A549 (cell line): ENCODE results near the gene ARHGEF18.

ENCODE experiments used
- CEBPB ChIP-seq, 2 experiments: fragments of >200 bp in 1 of 2; sonication (Bioruptor Twin) in 1 of 2; formaldehyde crosslinking in 1 of 2; IDR thresholded peaks; 2 replicates each; pipeline ENCODE4 v1.6.1; 2012 to 2016
- CTCF ChIP-seq: fragments of >200 bp; sonication (Bioruptor Twin); formaldehyde crosslinking; IDR thresholded peaks from 3 replicates; pipeline ENCODE4 v1.5.1; 2016
- EP300 ChIP-seq, 2 experiments: fragments of >200 bp; sonication (Bioruptor Twin); formaldehyde crosslinking; IDR thresholded peaks; 2 replicates in 1 of 2; 3 replicates in 1 of 2; pipeline ENCODE4 v1.6.1; 2016 to 2017
- KDM5A ChIP-seq: fragments of 200-600 bp; sonication (generic); IDR thresholded peaks from 2 replicates; pipeline ENCODE4 v1.6.1; 2016; ENCODE audit warnings: antibody characterized with exemption, mild to moderate bottlenecking
- PBX3 ChIP-seq: IDR thresholded peaks from 2 replicates; pipeline ENCODE4 v1.6.1; 2012
- POLR2A ChIP-seq: IDR thresholded peaks from 2 replicates; pipeline ENCODE4 v1.6.1; 2012; ENCODE audit warnings: mild to moderate bottlenecking, low read length
- POLR2AphosphoS2 ChIP-seq: conservative IDR thresholded peaks from 2 replicates; pipeline ENCODE4 v1.6.1; 2012; ENCODE audit warnings: low read length, improper control_type of control experiment, inconsistent platforms
- RFX5 ChIP-seq: fragments of 450-650 bp; IDR thresholded peaks from 2 replicates; pipeline ENCODE4 v1.7.1; 2014; ENCODE audit warnings: antibody characterized with exemption, mild to moderate bottlenecking, moderate library complexity
- TF ChIP-seq, protein P1 (sequence below): IDR thresholded peaks from 2 replicates; pipeline ENCODE4 v1.6.1; 2012

- TF ChIP-seq, protein P1, sequence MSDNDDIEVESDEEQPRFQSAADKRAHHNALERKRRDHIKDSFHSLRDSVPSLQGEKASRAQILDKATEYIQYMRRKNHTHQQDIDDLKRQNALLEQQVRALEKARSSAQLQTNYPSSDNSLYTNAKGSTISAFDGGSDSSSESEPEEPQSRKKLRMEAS: no peak
- TF ChIP-seq CEBPB (IDR thresholded peaks at IDR 0.05) (no peak), PBX3 (no peak), CTCF (no peak), RFX5 (no peak), EP300 (IDR thresholded peaks at IDR 0.05) (no peak), POLR2AphosphoS2 (no peak), POLR2A (no peak), KDM5A (no peak)
Measured at GRCh38 chr19:7349961-7350711, 1.4 kb downstream of the ARHGEF18 start.
